HG02588 (cell line): Measurements from ENCODE around the gene FARP1.

Experiments
- ATAC-seq: cut with Tn5 transposase; IDR thresholded peaks from one replicate; pipeline ENCODE4 v1.9.1; 2021; ENCODE audit warnings: mild to moderate bottlenecking, moderate library complexity; ENCODE audit not compliant: unreplicated experiment

Gene FARP1

DNA sequence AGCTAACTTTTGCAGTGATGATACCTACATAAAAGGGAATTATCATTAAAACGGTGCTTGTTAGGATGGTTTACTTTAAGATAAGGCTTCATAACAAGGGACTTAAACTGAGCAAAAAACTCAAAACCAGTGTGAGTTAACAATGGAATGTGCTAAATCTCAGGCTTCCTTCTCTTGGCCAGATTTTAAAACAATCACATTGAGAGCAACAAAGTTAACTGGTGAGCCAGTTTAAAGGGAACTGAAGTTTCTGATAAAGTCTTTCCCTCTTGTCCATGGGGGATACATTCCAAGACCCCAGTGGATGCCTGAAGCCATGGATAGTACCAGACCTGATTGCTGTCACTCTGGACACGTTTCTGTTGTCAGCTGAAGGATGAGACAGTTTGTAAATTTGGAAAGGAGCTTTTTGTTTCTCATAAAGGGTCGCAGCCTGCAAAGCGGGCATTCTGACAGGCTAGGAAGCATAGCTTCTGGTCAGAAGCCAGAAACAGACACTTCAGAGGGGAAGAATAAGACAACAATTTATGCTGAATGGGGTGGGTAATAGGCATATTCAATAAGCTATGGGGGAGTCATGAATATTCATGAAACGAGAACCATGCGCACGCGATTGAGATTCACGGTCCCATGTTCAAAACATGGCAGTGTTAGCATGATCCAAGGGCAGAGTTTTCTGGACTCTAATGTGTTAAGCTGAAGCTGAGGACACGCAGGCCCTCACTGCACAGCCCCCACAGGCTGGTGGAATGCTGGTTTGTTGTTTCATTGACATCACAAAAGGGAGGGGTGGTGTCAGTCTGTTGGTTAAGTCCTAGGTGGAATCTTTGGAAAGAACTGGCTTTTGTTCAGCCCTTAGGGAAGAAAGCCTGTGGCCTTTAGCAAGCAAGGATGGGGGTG, 184.7 kb downstream of the FARP1 start:
- no peak for ATAC-seq

DNA sequence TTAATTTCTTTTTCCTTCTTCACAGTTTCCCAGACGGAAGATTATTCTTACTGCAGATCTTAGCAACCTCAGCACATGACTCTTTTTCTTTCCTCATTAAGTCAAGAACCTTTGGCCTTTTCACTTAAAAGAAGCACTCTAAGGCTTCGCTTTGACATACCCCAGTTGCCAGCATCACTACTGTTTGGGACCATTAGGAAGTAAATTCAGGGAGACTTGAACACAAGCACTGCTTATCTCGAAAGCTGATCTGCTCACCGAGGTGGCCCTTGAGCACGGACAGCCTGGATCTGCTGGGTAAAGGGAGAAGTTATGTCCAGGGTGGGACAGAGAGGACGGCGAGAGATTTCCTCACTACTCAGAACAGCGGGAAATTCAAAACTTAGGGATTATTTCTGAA, 185.6 kb downstream of the FARP1 start:
- no peak for ATAC-seq

GRCh38 chr13:98332222-98332621, 189.3 kb downstream of the FARP1 start:
- ATAC-seq: no peak

GRCh38 chr13:98332691-98333090, 189.8 kb downstream of the FARP1 start:
- ATAC-seq: no peak

GRCh38 chr13:98333486-98333885, 190.6 kb downstream of the FARP1 start:
- no peak for ATAC-seq

GRCh38 chr13:98334620-98335205, 191.8 kb downstream of the FARP1 start:
- ATAC-seq: no peak

DNA sequence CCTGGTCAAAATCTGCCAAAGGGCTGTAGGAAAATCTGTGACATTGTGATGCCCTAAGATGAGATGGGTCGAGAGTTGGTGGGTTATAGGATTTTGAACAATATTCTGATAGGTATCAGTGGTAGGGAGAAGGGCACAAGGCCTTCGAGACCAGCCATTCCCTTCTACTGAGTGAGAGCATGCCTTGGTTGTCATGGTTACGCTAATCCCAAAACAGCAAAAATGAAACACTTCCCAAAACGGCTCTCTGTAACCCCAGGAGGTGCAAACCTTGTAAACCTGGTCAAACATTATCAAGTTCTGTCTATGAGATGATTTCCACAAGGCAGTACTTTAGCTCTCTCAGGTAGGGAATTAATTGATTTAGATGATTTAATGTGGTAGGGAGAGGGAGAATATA, 192.8 kb downstream of the FARP1 start:
- no peak for ATAC-seq

DNA sequence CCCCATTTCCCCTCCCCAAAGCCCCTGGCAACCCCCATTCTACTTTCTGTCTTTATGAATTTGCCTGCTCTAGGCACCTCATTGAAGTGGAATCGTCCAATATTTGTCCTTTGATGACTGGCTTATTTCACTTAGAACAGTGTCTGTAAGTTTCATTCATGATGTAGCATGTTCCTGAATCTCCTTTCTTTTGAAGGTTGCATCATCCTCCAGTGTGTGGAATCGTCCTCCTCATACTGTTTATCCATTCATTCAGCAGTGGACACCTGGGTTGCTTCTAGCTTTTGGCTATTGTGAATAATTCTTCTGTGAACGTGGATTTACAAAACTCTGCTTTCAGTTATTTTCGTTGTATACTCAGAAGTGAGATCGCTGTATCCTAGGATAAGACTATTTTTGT, 195.4 kb downstream of the FARP1 start:
- ATAC-seq: no peak

- no peak for ATAC-seq
These were observed 197.0 kb downstream of the FARP1 start for GRCh38 chr13:98339684-98340425.

GRCh38 chr13:98342953-98343352, 200.1 kb downstream of the FARP1 start:
- no peak for ATAC-seq

DNA sequence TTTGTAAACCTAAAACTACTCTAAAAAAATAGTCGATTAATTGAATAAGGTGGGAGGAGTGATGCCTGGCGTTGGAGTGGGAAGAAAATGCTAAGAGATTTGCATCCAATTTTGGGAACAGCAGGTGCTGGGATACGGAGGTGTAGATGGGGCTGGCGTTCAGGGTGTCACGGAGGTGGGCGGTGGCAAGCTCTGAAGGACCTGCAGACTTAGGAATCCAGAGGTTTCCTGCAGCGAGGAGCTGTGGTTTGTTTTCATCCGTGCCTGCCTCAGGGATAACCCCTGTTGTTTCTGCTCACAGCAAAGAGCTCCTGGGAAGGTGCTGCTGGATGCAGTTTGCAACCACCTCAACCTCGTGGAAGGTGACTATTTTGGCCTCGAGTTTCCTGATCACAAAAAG, 200.6 kb downstream of the FARP1 start:
- ATAC-seq: no peak

- no peak for ATAC-seq
These were observed 201.5 kb downstream of the FARP1 start for GRCh38 chr13:98344392-98344791.

GRCh38 chr13:98345107-98345935, 202.4 kb downstream of the FARP1 start:
- ATAC-seq: no peak

GRCh38 chr13:98346904-98347636, 204.2 kb downstream of the FARP1 start:
- ATAC-seq: no peak

DNA sequence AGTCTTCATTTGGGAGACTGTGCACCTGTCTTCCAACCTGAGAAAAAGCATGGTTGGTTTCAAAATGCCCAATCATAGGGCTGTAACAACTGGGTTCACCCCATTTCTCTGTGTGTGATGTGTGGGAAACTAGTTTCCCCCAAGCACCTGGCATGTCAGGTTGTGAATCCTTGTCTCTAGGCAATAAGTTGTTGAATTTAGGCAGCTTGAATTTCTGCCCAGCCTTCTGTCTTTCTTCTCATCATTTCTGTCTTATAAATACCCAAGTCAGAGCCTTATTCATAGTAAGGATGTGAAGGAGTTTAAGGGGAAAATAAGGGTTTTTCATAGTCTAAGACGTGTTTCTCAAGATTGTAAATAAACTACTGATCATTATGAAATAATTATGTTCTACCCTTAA, 204.9 kb downstream of the FARP1 start:
- ATAC-seq: no peak

GRCh38 chr13:98348466-98349200, 205.7 kb downstream of the FARP1 start:
- no peak for ATAC-seq

GRCh38 chr13:98349731-98350305, 206.9 kb downstream of the FARP1 start:
- no peak for ATAC-seq

DNA sequence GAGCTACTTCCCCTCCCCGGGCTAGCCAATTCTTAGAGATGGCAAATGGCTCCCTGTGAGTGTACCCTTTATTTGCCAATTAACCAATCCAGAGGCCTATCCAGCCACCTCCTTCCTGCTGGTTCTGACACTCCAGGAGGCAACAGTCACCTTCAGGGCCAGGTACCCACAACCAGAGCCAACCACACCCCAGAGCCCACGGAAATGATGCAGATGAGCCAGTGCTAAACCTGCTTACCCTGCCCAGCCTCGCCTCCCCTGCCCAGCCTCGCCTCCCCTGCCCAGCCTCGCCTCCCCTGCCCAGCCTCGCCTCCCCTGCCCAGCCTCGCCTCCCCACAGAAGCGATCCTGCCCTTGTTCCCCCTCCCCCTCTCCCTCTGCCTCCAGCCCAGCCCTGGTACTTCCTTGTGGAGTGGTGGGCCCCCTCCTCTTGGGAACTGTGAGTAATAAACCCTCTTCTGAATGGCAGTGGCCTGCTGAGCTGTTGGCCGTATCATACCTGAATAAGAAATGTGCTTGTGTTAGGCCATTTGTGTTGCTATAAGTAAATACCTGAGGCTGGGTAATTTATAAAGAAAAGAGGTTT, 207.9 kb downstream of the FARP1 start:
- no peak for ATAC-seq

- no peak for ATAC-seq
These were observed 208.7 kb downstream of the FARP1 start for GRCh38 chr13:98351636-98352035.
